HCT116 (cell line): Measurements from ENCODE around the gene RDH8.

Experiments used
- CBX3 ChIP-seq: IDR thresholded peaks from 2 replicates; pipeline ENCODE4 v1.6.1; 2012; ENCODE audit warnings: low read depth
- FOSL1 ChIP-seq: IDR thresholded peaks from 2 replicates; pipeline ENCODE4 v1.6.1; 2012; ENCODE audit warnings: low read depth
- JUND ChIP-seq: IDR thresholded peaks from 2 replicates; pipeline ENCODE4 v1.6.1; 2012
- POLR2A ChIP-seq: IDR thresholded peaks from 2 replicates; pipeline ENCODE4 v1.7.0; 2011; ENCODE audit warnings: borderline replicate concordance; ENCODE audit not compliant: insufficient read depth, insufficient read length; ENCODE audit errors: extremely low read depth
- POLR2AphosphoS5 ChIP-seq: IDR thresholded peaks from 2 replicates; pipeline ENCODE4 v1.6.1; 2011; ENCODE audit warnings: mild to moderate bottlenecking, low read depth, low read length, moderate library complexity
- SIN3A ChIP-seq: IDR thresholded peaks from 2 replicates; pipeline ENCODE4 v1.6.1; 2012; ENCODE audit warnings: low read depth
- SP1 ChIP-seq: IDR thresholded peaks from 2 replicates; pipeline ENCODE4 v1.6.1; 2012; ENCODE audit warnings: low read depth
- YY1 ChIP-seq: IDR thresholded peaks from 2 replicates; pipeline ENCODE4 v1.6.1; 2011; ENCODE audit warnings: low read length, low read depth, moderate library complexity, mild to moderate bottlenecking; ENCODE audit not compliant: insufficient replicate concordance; ENCODE audit errors: extremely low read depth
- TF ChIP-seq, protein P1 (sequence below), 3 experiments: fragments of 200-600 bp in 1 of 3; sonication (generic) in 1 of 3; IDR thresholded peaks in 2 of 3; conservative IDR thresholded peaks in 1 of 3; 2 replicates each; pipeline ENCODE4 v1.5.1; 2012 to 2017; ENCODE audit warnings: low read depth in 2 of 3, low read length in 2 of 3, antibody characterized with exemption in 1 of 3, borderline replicate concordance in 1 of 3, control low read depth in 1 of 3, mild to moderate bottlenecking in 1 of 3, mixed read lengths in 1 of 3, mixed run types in 1 of 3, moderate library complexity in 1 of 3; ENCODE audit not compliant: insufficient read depth in 1 of 3

DNA sequence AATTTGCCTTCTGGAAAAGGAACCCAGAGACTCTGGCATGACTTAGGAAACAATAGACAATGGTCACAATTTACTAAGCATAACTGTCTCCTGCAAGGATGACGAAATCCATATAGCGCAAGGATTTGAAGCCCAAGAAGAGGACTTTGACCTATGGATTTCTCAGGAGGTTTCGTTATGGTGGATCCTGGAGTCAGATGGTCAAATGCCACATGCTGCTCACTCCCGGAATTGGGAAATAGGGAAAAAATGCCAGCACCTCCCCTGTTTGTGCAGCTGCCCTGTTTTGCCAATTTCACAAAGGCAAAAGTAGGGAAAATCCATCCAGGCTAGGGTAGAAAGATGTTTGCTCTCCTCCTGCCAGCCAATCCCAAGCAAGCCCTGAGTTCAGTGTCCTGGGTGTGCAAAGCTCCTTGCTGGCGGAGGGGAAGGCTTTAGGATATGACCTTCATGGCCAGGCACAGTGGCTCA, 23.4 kb downstream of the RDH8 start:
- TF ChIP-seq SIN3A (no peak), POLR2A (no peak), CBX3 (no peak), FOSL1 (no peak), YY1 (no peak), POLR2AphosphoS5 (no peak), JUND (no peak), SP1 (no peak)
- TF ChIP-seq, protein P1, sequence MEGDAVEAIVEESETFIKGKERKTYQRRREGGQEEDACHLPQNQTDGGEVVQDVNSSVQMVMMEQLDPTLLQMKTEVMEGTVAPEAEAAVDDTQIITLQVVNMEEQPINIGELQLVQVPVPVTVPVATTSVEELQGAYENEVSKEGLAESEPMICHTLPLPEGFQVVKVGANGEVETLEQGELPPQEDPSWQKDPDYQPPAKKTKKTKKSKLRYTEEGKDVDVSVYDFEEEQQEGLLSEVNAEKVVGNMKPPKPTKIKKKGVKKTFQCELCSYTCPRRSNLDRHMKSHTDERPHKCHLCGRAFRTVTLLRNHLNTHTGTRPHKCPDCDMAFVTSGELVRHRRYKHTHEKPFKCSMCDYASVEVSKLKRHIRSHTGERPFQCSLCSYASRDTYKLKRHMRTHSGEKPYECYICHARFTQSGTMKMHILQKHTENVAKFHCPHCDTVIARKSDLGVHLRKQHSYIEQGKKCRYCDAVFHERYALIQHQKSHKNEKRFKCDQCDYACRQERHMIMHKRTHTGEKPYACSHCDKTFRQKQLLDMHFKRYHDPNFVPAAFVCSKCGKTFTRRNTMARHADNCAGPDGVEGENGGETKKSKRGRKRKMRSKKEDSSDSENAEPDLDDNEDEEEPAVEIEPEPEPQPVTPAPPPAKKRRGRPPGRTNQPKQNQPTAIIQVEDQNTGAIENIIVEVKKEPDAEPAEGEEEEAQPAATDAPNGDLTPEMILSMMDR (IDR thresholded peaks at IDR 0.05 in 2 of 3, conservative IDR thresholded peaks at IDR 0.05 in 1 of 3; ENCODE audit: borderline replicate concordance in 1 of 3, insufficient read depth in 1 of 3, low read depth in 2 of 3, low read length in 2 of 3) = no peak
